NCI-H2227 (cell line): ENCODE results near the gene ZNF483.
A peak's percentile ranks its signal among the peaks of the same experiment; 100 is the strongest.
"Not testable (repeated sequence)": the region's sequence is repeated elsewhere in the genome, so short reads cannot be mapped to it uniquely, and the experiment has no call there.

Source experiments
- DNase-seq: peaks from one replicate; lab custom pipeline; 2025; ENCODE audit not compliant: unreplicated experiment; lab: John Stamatoyannopoulos, UW

The ZNF483 gene

DNA sequence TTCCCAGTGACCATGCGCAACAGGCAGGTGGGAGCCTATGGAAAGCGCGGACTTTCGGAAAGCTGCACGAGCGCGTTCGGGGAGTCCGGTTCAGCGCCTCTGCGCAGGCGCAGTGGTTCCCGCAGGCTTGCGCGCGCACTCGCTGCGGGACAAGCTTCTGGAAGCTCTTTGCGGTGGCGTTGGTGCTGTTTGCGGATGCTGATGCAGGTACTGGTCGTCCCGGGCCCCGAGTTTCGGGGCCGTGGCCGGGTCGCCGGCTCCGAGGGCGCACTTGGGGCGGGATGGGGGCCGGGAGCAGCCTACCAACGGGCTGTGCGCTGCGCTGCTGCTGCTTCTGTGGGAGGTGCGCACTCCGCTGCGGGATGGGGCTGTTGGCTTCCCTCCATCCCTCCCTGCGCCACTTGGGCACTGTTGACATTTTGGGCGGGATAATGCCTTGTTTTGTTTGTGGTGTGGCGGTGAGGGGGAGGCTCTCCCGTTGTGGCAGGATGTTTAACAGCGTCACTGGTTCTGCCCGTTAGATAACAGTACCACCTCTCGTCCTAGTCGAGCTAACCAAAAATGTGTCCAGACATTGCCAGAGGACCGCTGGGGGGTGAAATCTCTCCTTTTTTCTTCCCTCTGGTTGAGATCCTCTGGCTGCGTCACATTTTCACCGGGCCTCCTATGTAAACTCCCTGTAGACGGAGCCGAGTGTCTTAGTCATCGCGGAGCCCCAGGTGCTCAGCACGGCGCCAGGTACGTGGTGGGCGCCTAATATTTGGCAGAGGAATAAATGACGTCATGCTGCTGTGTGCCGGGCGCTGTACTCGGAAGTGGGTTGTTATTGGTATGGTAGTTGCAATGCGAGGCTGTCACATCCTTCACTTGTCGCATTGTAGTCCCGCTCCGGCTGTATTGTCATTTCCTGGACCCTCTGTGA, at the start of gene ZNF483:
Gene ZNF483 (plus strand): TSS at position 124 of the 922 bp plus-strand sequence. CDS start 2,217 bp downstream, outside the sequence.
- peak; percentile 94 for DNase-seq

GRCh38 chr9:111475195-111475594, 49.8 kb upstream of the ZNF483 start:
- DNase-seq, result no peak

GRCh38 chr9:111477677-111478076, 47.3 kb upstream of the ZNF483 start:
- no peak for DNase-seq

DNA sequence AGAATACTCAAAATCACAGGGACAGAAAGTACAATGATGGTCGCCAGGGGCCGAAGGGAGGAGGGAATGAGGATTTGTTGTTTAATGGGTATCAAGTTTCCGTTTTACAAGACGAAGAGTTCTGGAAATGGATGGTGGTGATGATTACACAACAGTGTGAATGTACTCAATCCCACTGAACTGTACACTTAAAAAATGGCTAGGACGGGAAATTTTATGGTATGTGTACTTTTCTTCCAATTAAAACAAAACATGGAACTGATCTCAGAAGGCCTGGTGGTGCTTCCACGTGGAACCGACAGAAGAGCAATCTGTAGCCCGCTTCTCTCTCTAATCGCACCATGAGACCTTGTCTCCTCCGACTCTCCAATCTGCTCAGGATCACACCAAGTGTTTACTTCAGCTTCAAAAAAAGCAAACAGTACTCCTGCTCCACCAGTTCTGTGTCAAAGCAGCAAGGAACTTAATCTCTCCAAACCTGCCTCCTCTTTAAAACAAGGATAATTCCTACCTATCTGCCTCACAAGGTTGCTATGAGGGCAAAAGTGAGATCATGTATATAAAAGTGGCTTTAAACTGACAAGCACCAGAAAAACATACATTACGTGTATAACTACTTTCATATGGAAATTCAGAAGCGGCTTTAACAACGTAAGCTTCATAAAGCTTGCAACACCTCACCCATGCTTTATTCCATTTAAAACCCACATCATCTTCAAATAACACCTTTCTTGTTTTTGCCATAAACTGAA, 42.9 kb upstream of the ZNF483 start:
- DNase-seq, result no peak

- peak; percentile 70 for DNase-seq
Measured at GRCh38 chr9:111482694-111483438, 42.1 kb upstream of the ZNF483 start.

DNA sequence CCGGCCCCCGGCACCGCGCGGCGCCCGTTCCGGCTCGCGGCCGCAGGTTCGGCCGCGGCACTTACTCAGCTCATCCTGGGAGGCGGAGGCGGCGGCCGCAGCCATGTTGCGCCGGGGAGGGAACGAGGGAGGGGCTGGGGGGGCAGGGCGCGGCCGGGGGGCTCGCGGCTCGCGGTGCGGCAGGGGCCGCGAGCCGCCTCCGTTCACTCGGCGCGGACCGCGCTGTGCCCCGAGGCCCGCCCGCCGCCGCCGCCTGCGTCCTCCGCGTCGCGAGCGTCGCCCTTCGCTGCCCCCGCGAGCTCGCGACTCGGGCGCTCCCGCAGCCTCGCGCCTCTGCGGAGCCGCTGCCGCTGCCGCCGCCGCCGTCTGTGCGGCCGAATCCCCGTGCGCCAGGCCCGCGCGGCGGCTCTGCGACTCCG, 41.5 kb upstream of the ZNF483 start:
- peak; percentile 70 for DNase-seq

DNA sequence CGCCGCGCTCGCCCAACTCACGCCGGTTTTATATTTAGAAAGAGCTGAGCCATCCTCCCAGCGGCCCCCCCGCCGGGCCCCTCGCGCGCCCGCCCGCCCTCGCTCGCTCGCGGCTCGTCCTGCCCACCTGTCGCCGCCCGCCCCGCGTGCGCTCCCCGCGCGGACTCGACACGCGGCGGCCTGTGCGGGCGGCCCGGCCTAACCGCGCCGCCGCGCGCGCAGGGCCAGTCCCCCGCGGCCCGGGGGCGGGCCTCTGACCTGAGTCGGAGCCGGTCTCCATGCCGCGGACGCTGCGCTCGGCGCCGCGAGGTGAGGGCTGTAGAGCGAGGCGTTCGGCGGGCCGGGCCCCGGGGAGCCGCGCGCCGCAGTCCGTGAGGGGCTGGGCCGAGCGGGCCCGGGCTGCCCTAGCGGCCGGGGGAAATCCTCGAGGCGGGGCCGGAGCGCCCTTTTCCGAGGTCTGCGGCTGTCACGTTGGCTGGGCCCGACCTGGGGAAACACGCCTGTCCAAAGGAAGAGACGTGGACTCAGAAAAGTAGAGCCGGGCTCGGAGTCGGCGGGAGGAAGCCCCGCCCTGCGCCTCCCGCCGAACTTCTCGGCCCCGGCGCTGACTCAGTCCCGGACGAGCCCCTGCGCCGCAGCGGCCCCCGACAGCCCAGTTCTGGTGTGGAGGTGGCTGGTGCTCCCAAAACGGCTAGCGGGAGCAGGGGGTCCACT, 41.0 kb upstream of the ZNF483 start, which contains the start of gene ECPAS:
Gene ECPAS (minus strand): TSS at position 526 of the 714 bp plus-strand sequence. CDS start 11,465 bp downstream, outside the sequence.
- peak; percentile 80 for DNase-seq

DNA sequence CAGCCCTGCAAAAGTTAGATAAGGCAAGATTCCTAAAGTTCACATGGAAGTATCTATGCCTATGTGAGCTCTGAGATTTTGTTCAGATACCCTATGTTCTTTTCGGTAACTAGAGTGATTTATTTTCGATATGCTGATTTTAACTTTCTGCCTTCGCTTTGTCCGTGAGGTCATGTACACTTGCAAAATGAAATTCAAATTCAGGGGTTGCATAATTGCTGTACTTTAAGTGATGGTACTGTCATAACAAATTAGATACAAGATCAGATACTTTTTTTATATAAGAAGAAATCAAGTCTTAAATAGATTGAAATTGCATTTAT, 40.4 kb upstream of the ZNF483 start:
- DNase-seq, result no peak

DNA sequence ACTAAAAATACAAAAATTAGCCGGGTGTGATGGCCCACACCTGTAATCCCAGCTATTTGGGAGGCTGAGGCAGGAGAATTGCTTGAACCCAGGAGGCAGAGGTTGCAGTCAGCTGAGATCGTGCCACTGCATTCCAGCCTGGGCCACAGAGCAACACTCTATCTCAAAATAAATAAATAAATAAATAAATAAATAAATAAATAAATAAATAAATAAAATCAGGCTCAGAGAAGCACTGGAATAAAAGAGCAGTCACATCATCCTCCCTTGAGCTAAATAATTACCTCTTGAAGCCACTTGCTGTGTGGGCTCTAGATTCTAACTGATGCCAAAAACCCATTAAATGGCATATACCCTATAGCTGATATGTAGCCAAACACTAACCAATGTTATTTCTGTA, 27.8 kb upstream of the ZNF483 start:
- DNase-seq, result not testable (repeated sequence)

DNA sequence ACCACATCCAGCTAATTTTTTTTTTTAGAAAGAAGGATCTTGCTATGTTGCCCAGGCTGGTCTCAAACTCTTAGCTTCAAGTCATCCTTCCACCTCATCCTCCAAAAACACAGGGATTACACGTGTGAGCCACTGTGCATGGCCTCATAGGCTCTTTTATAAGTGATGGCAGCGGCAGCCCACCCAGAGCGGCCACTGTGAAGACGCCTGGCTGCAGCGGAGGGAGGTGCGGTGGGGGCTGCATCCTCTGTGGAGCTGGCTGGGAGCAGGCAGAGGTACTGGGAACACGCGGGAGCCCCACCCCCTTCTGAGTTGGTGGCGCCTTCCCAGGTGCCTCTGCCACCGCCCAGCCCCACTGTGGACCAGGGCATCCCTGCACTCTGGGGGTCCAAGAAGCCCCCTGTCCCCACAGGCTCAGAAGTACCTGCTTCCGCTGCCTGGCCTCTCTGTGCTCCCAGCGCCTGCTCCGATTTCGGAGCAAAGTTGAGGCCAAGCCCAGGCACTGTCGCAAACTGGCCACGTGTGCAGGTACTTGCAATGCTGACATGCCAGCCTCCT, 23.9 kb upstream of the ZNF483 start:
- no peak for DNase-seq

- no peak for DNase-seq
Measured at GRCh38 chr9:111501648-111502047, 23.3 kb upstream of the ZNF483 start.

DNA sequence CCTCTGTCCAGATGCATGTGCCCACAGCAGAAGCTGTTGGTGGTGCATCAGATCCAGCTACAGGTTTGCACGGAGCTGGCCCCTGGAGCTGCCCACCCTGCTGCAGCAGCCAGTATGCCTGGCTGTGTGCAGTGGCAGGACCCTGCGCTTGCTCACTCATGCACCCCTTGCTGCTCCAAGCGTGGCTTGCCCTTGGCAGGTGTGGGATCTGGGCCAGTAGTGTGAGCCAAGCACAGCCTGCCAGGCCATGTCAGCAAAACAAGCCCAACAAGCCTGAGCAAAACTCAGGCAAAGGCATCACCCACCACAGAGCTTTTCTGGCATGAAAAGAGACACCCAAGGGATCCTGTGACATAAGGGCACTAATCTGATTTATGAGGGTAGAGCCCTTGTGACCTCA, 22.5 kb upstream of the ZNF483 start:
- DNase-seq, result no peak

- not testable (repeated sequence) for DNase-seq
Measured at GRCh38 chr9:111511581-111511980, 13.4 kb upstream of the ZNF483 start.

DNA sequence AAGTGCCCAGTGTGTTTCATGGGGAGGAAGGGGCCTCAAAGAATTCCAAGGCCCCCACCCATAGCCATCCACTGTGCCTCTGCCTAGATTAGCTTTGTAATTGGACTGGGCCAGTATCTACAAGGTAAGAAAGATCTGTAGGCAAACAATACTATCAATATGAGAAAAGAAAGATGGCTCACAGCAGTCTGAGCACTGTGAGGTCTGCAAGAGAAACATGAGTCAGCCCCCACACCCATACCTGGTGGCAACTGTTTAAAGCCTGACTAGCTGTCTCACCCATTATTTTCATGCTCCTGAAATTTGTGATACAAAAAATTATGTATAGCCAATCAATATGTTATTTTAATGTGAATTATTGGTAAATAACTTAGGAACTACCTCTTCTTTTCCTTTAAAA, 10.0 kb upstream of the ZNF483 start:
- no peak for DNase-seq

- DNase-seq, result no peak
Measured at GRCh38 chr9:111516061-111516465, 8.9 kb upstream of the ZNF483 start.

DNA sequence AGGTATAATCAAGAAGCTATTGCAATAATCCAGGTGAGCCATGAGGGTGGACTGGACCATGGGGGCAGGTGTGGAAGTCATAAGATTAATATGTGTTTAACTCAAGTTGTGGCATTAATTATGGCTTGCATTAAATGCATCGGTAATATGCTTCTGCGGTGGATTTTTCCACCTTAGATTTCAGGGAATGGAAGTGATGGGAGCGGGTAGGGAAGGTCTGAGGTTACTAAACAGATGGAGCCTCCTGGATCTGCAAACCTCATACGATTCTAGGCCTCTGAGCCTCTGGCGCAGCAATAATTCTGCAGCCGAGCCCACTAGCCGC, 286 bp upstream of the ZNF483 start:
- DNase-seq, result no peak

DNA sequence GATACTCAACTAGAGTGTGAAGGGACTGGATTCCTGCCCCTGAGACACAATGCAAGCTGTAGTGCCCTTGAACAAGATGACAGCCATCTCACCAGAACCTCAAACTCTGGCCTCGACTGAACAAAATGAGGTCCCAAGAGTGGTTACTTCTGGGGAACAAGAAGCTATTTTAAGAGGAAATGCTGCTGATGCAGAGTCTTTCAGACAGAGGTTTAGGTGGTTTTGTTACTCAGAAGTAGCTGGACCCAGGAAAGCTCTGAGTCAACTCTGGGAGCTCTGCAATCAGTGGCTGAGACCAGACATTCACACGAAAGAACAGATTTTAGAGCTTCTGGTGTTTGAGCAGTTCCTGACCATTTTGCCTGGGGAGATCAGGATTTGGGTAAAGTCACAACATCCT, 2.4 kb downstream of the ZNF483 start:
- no peak for DNase-seq

DNA sequence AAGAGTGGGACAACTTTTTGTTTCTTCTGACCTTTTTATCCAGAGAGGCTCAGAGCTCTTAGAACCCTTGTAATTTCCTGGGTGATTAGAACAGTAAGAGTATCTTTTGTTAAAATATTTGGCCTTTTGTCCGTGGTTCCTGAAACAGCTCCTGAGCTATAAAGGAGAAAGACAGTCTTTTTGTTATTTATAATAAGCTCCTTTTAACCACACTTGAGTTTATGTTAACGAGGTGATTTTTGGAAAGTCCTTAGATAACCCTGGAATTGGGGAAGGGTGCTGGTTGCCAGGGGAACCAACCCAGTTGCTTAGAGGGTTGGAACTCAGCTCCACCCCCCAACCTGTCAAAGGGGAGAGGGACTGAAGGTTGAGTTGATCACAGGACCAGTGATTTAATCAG, 4.8 kb downstream of the ZNF483 start:
- DNase-seq, result no peak

DNA sequence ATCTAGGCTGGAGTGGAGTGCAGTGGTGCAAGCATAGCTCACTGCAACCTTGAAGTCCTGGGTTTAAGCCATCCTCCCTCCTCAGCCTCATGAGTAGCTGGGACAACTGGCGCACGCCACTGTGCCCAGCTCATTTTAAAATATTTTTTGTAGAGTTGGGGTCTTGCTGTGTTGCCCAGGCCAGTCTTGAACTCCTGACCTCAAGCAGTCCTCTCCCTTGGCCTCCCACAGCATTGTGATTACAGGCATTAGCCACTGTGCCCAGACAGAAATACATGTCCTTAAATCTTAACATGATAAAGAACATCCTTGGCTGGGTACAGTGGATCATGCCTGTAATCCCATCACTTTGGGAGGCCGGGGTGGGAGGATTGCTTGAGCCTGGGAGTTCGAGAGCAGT, 6.7 kb downstream of the ZNF483 start:
- no peak for DNase-seq

GRCh38 chr9:111533099-111533790, 8.3 kb downstream of the ZNF483 start:
- DNase-seq, result no peak
